Measurements from ENCODE around the gene KCNQ4. TPM values are rescaled to one million over a fixed set of nuclear protein-coding genes. Genes with fewer than 3 reads are reported as not detected.

KCNQ4 gene
- total RNA-seq, 1 donor from 2014 or later: 0.76 TPM

GRCh38 chr1:40784771-40785151 lies 1.2 kb downstream of the KCNQ4 start:
- Mint-ChIP-seq H3K36me3 (ENCODE audit: unreplicated experiment) (no peaks in the 10 kb centered on the region), H3K4me1 (ENCODE audit: low read depth, unreplicated experiment) (peaks cover 15% of the 10 kb centered on the region), H3K27ac (ENCODE audit: unreplicated experiment) (no peak overlapping the region), H3K9me3 (ENCODE audit: unreplicated experiment) (peaks cover 3% of the 10 kb centered on the region), H3K4me3 (ENCODE audit: unreplicated experiment) (no peak overlapping the region), H3K27me3 (ENCODE audit: unreplicated experiment) (peaks cover 15% of the 10 kb centered on the region)
- no peak for DNase-seq
- TF ChIP-seq CTCF (IDR thresholded peaks at IDR 0.05; ENCODE audit: partially characterized antibody, unreplicated experiment): no peak

- no peak overlapping the region for H3K4me3 Mint-ChIP-seq (ENCODE audit: unreplicated experiment)
- no peak for TF ChIP-seq CTCF (IDR thresholded peaks at IDR 0.05; ENCODE audit: partially characterized antibody, unreplicated experiment)
- peaks cover 18% of the 10 kb centered on the region for H3K27me3 Mint-ChIP-seq (ENCODE audit: unreplicated experiment)
Measured at GRCh38 chr1:40785446-40785845, 1.9 kb downstream of the KCNQ4 start.

GRCh38 chr1:40786171-40786994 lies 2.8 kb downstream of the KCNQ4 start:
- Mint-ChIP-seq H3K36me3 (ENCODE audit: unreplicated experiment) (no peaks in the 10 kb centered on the region), H3K27me3 (ENCODE audit: unreplicated experiment) (peaks cover 19% of the 10 kb centered on the region), H3K9me3 (ENCODE audit: unreplicated experiment) (peaks cover 5% of the 10 kb centered on the region), H3K4me3 (ENCODE audit: unreplicated experiment) (no peak overlapping the region), H3K27ac (ENCODE audit: unreplicated experiment) (no peak overlapping the region), H3K4me1 (ENCODE audit: low read depth, unreplicated experiment) (peaks cover 16% of the 10 kb centered on the region)
- no peak for DNase-seq
- TF ChIP-seq CTCF (IDR thresholded peaks at IDR 0.05; ENCODE audit: partially characterized antibody, unreplicated experiment): no peak

More at GRCh38 chr1:40785446-40785845, 1.9 kb downstream of the KCNQ4 start:
- peaks cover 15% of the 10 kb centered on the region for H3K4me1 Mint-ChIP-seq (ENCODE audit: low read depth, unreplicated experiment)
- no peak overlapping the region for H3K27ac Mint-ChIP-seq (ENCODE audit: unreplicated experiment)
- peaks cover 5% of the 10 kb centered on the region for H3K9me3 Mint-ChIP-seq (ENCODE audit: unreplicated experiment)
- H3K36me3 Mint-ChIP-seq (ENCODE audit: unreplicated experiment): no peaks in the 10 kb centered on the region
- no peak for DNase-seq

GRCh38 chr1:40786995-40787705 lies 3.6 kb downstream of the KCNQ4 start:
- peaks cover 16% of the 10 kb centered on the region for H3K4me1 Mint-ChIP-seq (ENCODE audit: low read depth, unreplicated experiment)
- no peak for DNase-seq
- no peak overlapping the region for H3K27ac Mint-ChIP-seq (ENCODE audit: unreplicated experiment)
- no peak overlapping the region for H3K4me3 Mint-ChIP-seq (ENCODE audit: unreplicated experiment)
- peaks cover 16% of the 10 kb centered on the region for H3K27me3 Mint-ChIP-seq (ENCODE audit: unreplicated experiment)
- no peaks in the 10 kb centered on the region for H3K36me3 Mint-ChIP-seq (ENCODE audit: unreplicated experiment)
- peaks cover 5% of the 10 kb centered on the region for H3K9me3 Mint-ChIP-seq (ENCODE audit: unreplicated experiment)
- TF ChIP-seq CTCF (IDR thresholded peaks at IDR 0.05; ENCODE audit: partially characterized antibody, unreplicated experiment): no peak
